IMR-90 (cell line): ENCODE results near the gene ODAD3. TPM values are rescaled to one million over a fixed set of nuclear protein-coding genes. Genes with fewer than 3 reads are reported as not detected.

ENCODE experiments used
- ATAC-seq: fragments of 200-7000 bp; cut with Tn5 transposase; 2 replicates; pipeline ENCODE4 v1.9.1; 2020; ENCODE audit warnings: low read depth, mild to moderate bottlenecking, moderate library complexity
- BruUV-seq: library from RNA; stranded (reverse); fragments of 400-500 nt; replicated peaks from 2 replicates; lab custom pipeline; 2021; lab: Mats Ljungman, UMichigan
- CTCF ChIA-PET: fragments of 300-600 bp; formaldehyde crosslinking; extraction: SDS; loops from one replicate; lab custom pipeline; 2021; ENCODE audit warnings: antibody characterized with exemption; lab: Yijun Ruan, JAX
- POLR2A ChIA-PET: fragments of 300-600 bp; sonication (Branson Sonifier 250); formaldehyde crosslinking; loops from one replicate; lab custom pipeline; 2022; ENCODE audit warnings: antibody characterized with exemption; ENCODE audit not compliant: unreplicated experiment; lab: Charles Lee
- DNase-seq: peaks from one replicate; pipeline ENCODE4 v3.0.0; 2013
- H2AFZ ChIP-seq: replicated peaks from 2 replicates; pipeline ENCODE3; 2013; ENCODE audit warnings: low read length, mild to moderate bottlenecking; ENCODE audit not compliant: poor library complexity
- H2AK5ac ChIP-seq: 2 replicates; pipeline ENCODE4 v1.6.1; 2013; ENCODE audit warnings: low read depth, low read length, inconsistent platforms
- H2AK9ac ChIP-seq: replicated peaks from 2 replicates; pipeline ENCODE3; 2013; ENCODE audit warnings: mild to moderate bottlenecking, low read depth, low read length, moderate library complexity; ENCODE audit not compliant: poor library complexity
- H2BK120ac ChIP-seq: 2 replicates; pipeline ENCODE4 v1.6.1; 2013; ENCODE audit warnings: low read depth, low read length, inconsistent platforms
- H2BK15ac ChIP-seq: 3 replicates; pipeline ENCODE4 v1.6.1; 2013; ENCODE audit warnings: low read depth, low read length, inconsistent platforms
- H2BK20ac ChIP-seq: 2 replicates; pipeline ENCODE4 v1.6.1; 2013; ENCODE audit warnings: low read depth, mild to moderate bottlenecking, inconsistent platforms, low read length, moderate library complexity
- H2BK5ac ChIP-seq: 2 replicates; pipeline ENCODE4 v1.6.1; 2013; ENCODE audit warnings: mild to moderate bottlenecking, low read depth, low read length, inconsistent platforms; ENCODE audit not compliant: poor library complexity, severe bottlenecking
- H3K14ac ChIP-seq: replicated peaks from 2 replicates; pipeline ENCODE4 v1.6.1; 2013; ENCODE audit warnings: low read depth, low read length, inconsistent platforms
- H3K18ac ChIP-seq: 2 replicates; pipeline ENCODE4 v1.6.1; 2013; ENCODE audit warnings: low read depth, low read length, control low read depth
- H3K23ac ChIP-seq: 2 replicates; pipeline ENCODE4 v1.6.1; 2013; ENCODE audit warnings: low read depth, low read length, inconsistent platforms
- H3K27ac ChIP-seq: 2 replicates; pipeline ENCODE4 v1.5.1; 2013; ENCODE audit warnings: mild to moderate bottlenecking, control low read depth, low read length; ENCODE audit not compliant: insufficient read depth
- H3K27me3 ChIP-seq: 2 replicates; pipeline ENCODE4 v1.6.1; 2013; ENCODE audit warnings: low read length; ENCODE audit not compliant: control insufficient read depth, insufficient read depth
- H3K36me3 ChIP-seq: 2 replicates; pipeline ENCODE4 v1.6.1; 2013; ENCODE audit warnings: low read length, mixed read lengths; ENCODE audit not compliant: control insufficient read depth, insufficient read depth
- H3K4ac ChIP-seq: 2 replicates; pipeline ENCODE4 v1.6.1; 2013; ENCODE audit warnings: low read depth, low read length, inconsistent platforms
- H3K4me1 ChIP-seq: 2 replicates; pipeline ENCODE4 v1.6.1; 2013; ENCODE audit warnings: low read length, mixed read lengths; ENCODE audit not compliant: control insufficient read depth, insufficient read depth
- H3K4me2 ChIP-seq: 2 replicates; pipeline ENCODE4 v1.6.1; 2013; ENCODE audit warnings: low read depth, mild to moderate bottlenecking, control low read depth, low read length, moderate library complexity
- H3K4me3 ChIP-seq: 2 replicates; pipeline ENCODE4 v1.5.1; 2013; ENCODE audit warnings: low read depth, mild to moderate bottlenecking, control low read depth, low read length, moderate library complexity; ENCODE audit not compliant: insufficient read depth
- H3K56ac ChIP-seq: 2 replicates; pipeline ENCODE4 v1.6.1; 2013; ENCODE audit warnings: low read length, inconsistent platforms; ENCODE audit not compliant: insufficient read depth; ENCODE audit errors: extremely low read depth
- H3K79me1 ChIP-seq, 2 experiments: 2 replicates each; pipeline ENCODE4 v1.6.1; 2013; ENCODE audit warnings: low read length in 2 of 2, inconsistent platforms in 1 of 2, low read depth in 1 of 2
- H3K9ac ChIP-seq: 2 replicates; pipeline ENCODE4 v1.6.1; 2013; ENCODE audit warnings: low read depth, low read length, control low read depth
- H3K9me1 ChIP-seq: 2 replicates; pipeline ENCODE4 v1.6.1; 2013; ENCODE audit warnings: low read length, inconsistent platforms; ENCODE audit not compliant: insufficient read depth
- H3K9me3 ChIP-seq: 2 replicates; pipeline ENCODE4 v1.6.1; 2013; ENCODE audit warnings: low read length; ENCODE audit not compliant: control insufficient read depth, insufficient read depth
- H4K20me1 ChIP-seq: 2 replicates; pipeline ENCODE4 v1.6.1; 2013; ENCODE audit warnings: low read length, inconsistent platforms; ENCODE audit not compliant: insufficient read depth
- H4K5ac ChIP-seq: 2 replicates; pipeline ENCODE4 v1.6.1; 2013; ENCODE audit warnings: mild to moderate bottlenecking, low read depth, low read length, control low read depth
- H4K8ac ChIP-seq, 2 experiments: 2 replicates each; pipeline ENCODE4 v1.6.1; 2013; ENCODE audit warnings: low read depth in 2 of 2, low read length in 2 of 2, control low read depth in 1 of 2, inconsistent platforms in 1 of 2
- H4K91ac ChIP-seq: 2 replicates; pipeline ENCODE4 v1.6.1; 2013; ENCODE audit warnings: low read depth, low read length, inconsistent platforms; ENCODE audit not compliant: insufficient read depth
- BHLHE40 ChIP-seq: fragments of 150-350 bp; IDR thresholded peaks from 2 replicates; pipeline ENCODE4 v1.6.1; 2016; ENCODE audit warnings: mild to moderate bottlenecking, low read depth, low read length
- CEBPB ChIP-seq: IDR thresholded peaks from 2 replicates; pipeline ENCODE4 v1.6.1; 2012; ENCODE audit warnings: low read depth, low read length, improper control_type of control experiment
- CHD1 ChIP-seq: IDR thresholded peaks from 2 replicates; pipeline ENCODE4 v1.6.1; 2012; ENCODE audit warnings: low read depth, low read length, improper control_type of control experiment
- CTCF ChIP-seq: conservative IDR thresholded peaks from 2 replicates; pipeline ENCODE4 v1.5.1; 2012; ENCODE audit warnings: mild to moderate bottlenecking, low read depth, low read length, improper control_type of control experiment
- ELK1 ChIP-seq: fragments of 150-350 bp; IDR thresholded peaks from 2 replicates; pipeline ENCODE4 v1.6.1; 2016; ENCODE audit warnings: low read depth, mild to moderate bottlenecking, low read length, moderate library complexity, borderline replicate concordance
- FOS ChIP-seq: fragments of 150-350 bp; IDR thresholded peaks from 2 replicates; pipeline ENCODE4 v1.6.1; 2016; ENCODE audit warnings: low read depth, low read length
- MAFK ChIP-seq: IDR thresholded peaks from 2 replicates; pipeline ENCODE4 v1.6.1; 2012; ENCODE audit warnings: low read depth, low read length, improper control_type of control experiment
- MAZ ChIP-seq: IDR thresholded peaks from 2 replicates; pipeline ENCODE4 v1.6.1; 2012; ENCODE audit warnings: low read depth, mild to moderate bottlenecking, low read length, improper control_type of control experiment, moderate library complexity, borderline replicate concordance
- MXI1 ChIP-seq: IDR thresholded peaks from 2 replicates; pipeline ENCODE4 v1.6.1; 2012; ENCODE audit warnings: low read depth, mild to moderate bottlenecking, low read length, moderate library complexity, borderline replicate concordance
- NFE2L2 ChIP-seq: fragments of 150-350 bp; IDR thresholded peaks from 2 replicates; pipeline ENCODE4 v1.6.1; 2016; ENCODE audit warnings: low read depth, mild to moderate bottlenecking, low read length
- POLR2A ChIP-seq: IDR thresholded peaks from 2 replicates; pipeline ENCODE4 v1.6.1; 2012; ENCODE audit warnings: mild to moderate bottlenecking, low read depth, low read length
- RAD21 ChIP-seq: IDR thresholded peaks from 2 replicates; pipeline ENCODE4 v1.6.1; 2012; ENCODE audit warnings: low read length, improper control_type of control experiment
- RCOR1 ChIP-seq: IDR thresholded peaks from 2 replicates; pipeline ENCODE4 v1.6.1; 2012; ENCODE audit warnings: mild to moderate bottlenecking, low read length, improper control_type of control experiment; ENCODE audit not compliant: insufficient replicate concordance
- RFX5 ChIP-seq: IDR thresholded peaks from 2 replicates; pipeline ENCODE4 v1.8.0; 2012; ENCODE audit warnings: low read depth, mild to moderate bottlenecking, low read length, moderate library complexity
- SMC3 ChIP-seq: fragments of 150-350 bp; IDR thresholded peaks from 2 replicates; pipeline ENCODE4 v1.6.1; 2016; ENCODE audit warnings: low read depth, mild to moderate bottlenecking, antibody characterized with exemption, low read length, moderate library complexity
- USF2 ChIP-seq: fragments of 150-350 bp; IDR thresholded peaks from 2 replicates; pipeline ENCODE4 v1.6.1; 2017; ENCODE audit warnings: mild to moderate bottlenecking, antibody characterized with exemption, low read length, low read depth
- WGBS, 2 experiments: methylation state at CpG; one replicate each; pipeline versions ENCODE4 v1.1.5 to v1.1.7; 2013; ENCODE audit warnings: missing lambda C conversion rate in 2 of 2; ENCODE audit not compliant: insufficient read length in 1 of 2; ENCODE audit errors: extremely low coverage in 2 of 2; 5-methylcytosine and 5-hydroxymethylcytosine counted together
- dilution Hi-C: fragments of 300-500 bp; cut with HindIII; formaldehyde crosslinking; loops from one replicate; pipeline ENCODE4 v1.14.3; 2018; ENCODE audit warnings: low sequenced_read_pairs; ENCODE audit not compliant: unreplicated experiment
- in situ Hi-C: fragments of 300-500 bp; cut with MboI; formaldehyde crosslinking; loops from 3 replicates; pipeline ENCODE4 v1.14.3; 2019; ENCODE audit warnings: low sequenced_read_pairs, inconsistent platforms, mixed read lengths
- intact Hi-C: fragments of 100-400 bp; cut with micrococcal nuclease; formaldehyde crosslinking; loops from 2 replicates; pipeline ENCODE4 v1.10.0; 2022
- polyA plus RNA-seq, 3 experiments: library from polyadenylated mRNA; depleted of rRNA; stranded (reverse); fragments of >200 nt; gene quantifications; 2 replicates each; pipeline ENCODE4 v1.2.3, GENCODE V29; 2012; ENCODE audit warnings: low replicate concordance in 1 of 3
- total RNA-seq: library from RNA; depleted of rRNA; stranded (reverse); fragments of >200 nt; gene quantifications from 2 replicates; pipeline ENCODE4 v1.2.3, GENCODE V29; 2012

Gene ODAD3
- total and polyA plus RNA-seq, 2 of the 4 experiments (the other 2 are of a cell fraction), result under 0.01 to 0.44 TPM

GRCh38 chr19:11461453-11461852 is 26.5 kb upstream of the ODAD3 start:
- CTCF ChIA-PET, result no interaction called here

More at GRCh38 chr19:11461453-11461852, 26.5 kb upstream of the ODAD3 start:
- Histone ChIP-seq H3K9ac (no peak overlapping the region), H2BK20ac (no peak overlapping the region), H2BK120ac (no peak overlapping the region), H4K20me1 (peaks cover 8% of the 10 kb centered on the region; the same call in 1 of the 2 replicates), H3K36me3 (no peaks in the 10 kb centered on the region), H2BK5ac (no peak overlapping the region), H3K9me1 (peaks cover 9% of the 10 kb centered on the region), H3K4ac (no peak overlapping the region), H3K4me2 (no peak overlapping the region), H2BK15ac (no peak overlapping the region), H3K56ac (no peak overlapping the region), H3K23ac (no peak overlapping the region), H2AFZ (no peak overlapping the region), H2AK9ac (no peak overlapping the region), H3K27ac (no peak overlapping the region), H3K27me3 (no peaks in the 10 kb centered on the region; the same call in 1 of the 2 replicates), H3K79me1 (no peaks in the 10 kb centered on the region), H3K4me3 (no peak overlapping the region), H3K9me3 (no peaks in the 10 kb centered on the region), H4K91ac (no peak overlapping the region), H2AK5ac (no peak overlapping the region), H3K14ac (no peak overlapping the region), H3K4me1 (no peaks in the 10 kb centered on the region), H4K5ac (no peak overlapping the region), H3K18ac (no peak overlapping the region), H4K8ac (no peak overlapping the region)
- dilution Hi-C loops (no loop called here), intact Hi-C loops (no loop called here), in situ Hi-C loops (no loop called here)
- no peak for DNase-seq
- POLR2A ChIA-PET, result no interaction called here
- no peak for TF ChIP-seq RAD21
- no peak for TF ChIP-seq POLR2A
- no peak for TF ChIP-seq RFX5
- TF ChIP-seq CEBPB, result no peak
- TF ChIP-seq MAZ, result no peak
- TF ChIP-seq USF2, result no peak
- no peak for TF ChIP-seq FOS
- no peak for TF ChIP-seq MAFK
- no peak for TF ChIP-seq ELK1
- TF ChIP-seq MXI1, result no peak
- TF ChIP-seq CTCF, result no peak
- TF ChIP-seq RCOR1, result no peak
- TF ChIP-seq NFE2L2, result no peak
- no peak for TF ChIP-seq SMC3
- no peak for TF ChIP-seq BHLHE40
- no peak for TF ChIP-seq CHD1
- BruUV-seq, result no TSS peak
- ATAC-seq, result no peak
- no CpG with 5 or more reads among the region's 2 CpGs for WGBS, 2 experiments
